Activated CD4-positive, alpha-beta memory T cell treated with anti-CD3 and anti-CD28 coated beads for 36 hours (primary cell): ENCODE results near the gene NLRP13. TPM values are rescaled to one million over a fixed set of nuclear protein-coding genes. Genes with fewer than 3 reads are reported as not detected.
"Not testable (repeated sequence)": the region's sequence is repeated elsewhere in the genome, so short reads cannot be mapped to it uniquely, and the experiment has no call there.

Source experiments
- CTCF ChIA-PET: fragments of 350-600 bp; sonication (Branson Sonifier 250); formaldehyde crosslinking; loops from one replicate; lab custom pipeline; 2021; ENCODE audit warnings: antibody characterized with exemption, inconsistent platforms; lab: Charles Lee
- POLR2A ChIA-PET: fragments of 350-600 bp; sonication (Branson Sonifier 250); formaldehyde crosslinking; loops from one replicate; lab custom pipeline; 2021; ENCODE audit warnings: antibody characterized with exemption; lab: Charles Lee
- DNase-seq: peaks from one replicate; pipeline ENCODE4 v3.0.0-alpha.2; 2020
- H3K27ac Mint-ChIP-seq: one replicate; pipeline ENCODE4 v1.8.0; 2021; ENCODE audit warnings: mixed read lengths
- H3K27me3 Mint-ChIP-seq: one replicate; pipeline ENCODE4 v1.8.0; 2021; ENCODE audit warnings: mixed read lengths
- H3K36me3 Mint-ChIP-seq: one replicate; pipeline ENCODE4 v1.8.0; 2021; ENCODE audit warnings: mixed read lengths
- H3K4me1 Mint-ChIP-seq: one replicate; pipeline ENCODE4 v1.8.0; 2021; ENCODE audit warnings: low read depth, mixed read lengths
- H3K4me3 Mint-ChIP-seq: one replicate; pipeline ENCODE4 v1.8.0; 2021; ENCODE audit warnings: mild to moderate bottlenecking, mixed read lengths
- H3K9me3 Mint-ChIP-seq: one replicate; pipeline ENCODE4 v1.8.0; 2021; ENCODE audit warnings: mixed read lengths
- intact Hi-C: fragments of 100-400 bp; cut with micrococcal nuclease; formaldehyde crosslinking; loops from one replicate; pipeline ENCODE4 v1.15.1; 2023
- total RNA-seq, 2 experiments: library from RNA; stranded (reverse); gene quantifications; one replicate each; pipeline ENCODE4 v1.2.3, GENCODE V29; 2021

The NLRP13 gene
- total RNA-seq, 2 experiments from 2014 or later, result not detected

GRCh38 chr19:55935206-55935605 is 3.1 kb upstream of the NLRP13 start:
- Mint-ChIP-seq H3K4me1 (no peaks in the 10 kb centered on the region), H3K27me3 (no peaks in the 10 kb centered on the region), H3K9me3 (peaks cover 3% of the 10 kb centered on the region), H3K36me3 (no peaks in the 10 kb centered on the region), H3K4me3 (no peak overlapping the region), H3K27ac (no peak overlapping the region)
- CTCF ChIA-PET, result no interaction called here
- intact Hi-C loops, result loop anchor here (10.0 kb wide), 1 partner anchor 940 kb away; no protein-coding TSS in a partner anchor
- DNase-seq, result no peak
- POLR2A ChIA-PET, result no interaction called here

GRCh38 chr19:55930996-55931515 is 1.1 kb downstream of the NLRP13 start:
- intact Hi-C loops, result loop anchor here (10.0 kb wide), 1 partner anchor 936 kb away; no protein-coding TSS in a partner anchor
- Mint-ChIP-seq H3K27me3 (no peaks in the 10 kb centered on the region), H3K36me3 (no peaks in the 10 kb centered on the region), H3K4me3 (no peak overlapping the region), H3K27ac (no peak overlapping the region), H3K9me3 (no peaks in the 10 kb centered on the region), H3K4me1 (no peaks in the 10 kb centered on the region)
- ChIA-PET CTCF (no interaction called here), POLR2A (no interaction called here)
- DNase-seq, result no peak

GRCh38 chr19:55929258-55929657 is 2.9 kb downstream of the NLRP13 start:
- intact Hi-C loops, H3K36me3 Mint-ChIP-seq, CTCF ChIA-PET, H3K27me3 Mint-ChIP-seq, H3K27ac Mint-ChIP-seq, POLR2A ChIA-PET, H3K9me3 Mint-ChIP-seq, H3K4me3 Mint-ChIP-seq, DNase-seq, H3K4me1 Mint-ChIP-seq: not testable (repeated sequence)

GRCh38 chr19:55927991-55928390 is 4.1 kb downstream of the NLRP13 start:
- Mint-ChIP-seq H3K27ac (no peak overlapping the region), H3K4me3 (no peak overlapping the region), H3K36me3 (no peaks in the 10 kb centered on the region), H3K4me1 (no peaks in the 10 kb centered on the region), H3K27me3 (no peaks in the 10 kb centered on the region), H3K9me3 (peaks cover 9% of the 10 kb centered on the region)
- intact Hi-C loops, result no loop called here
- no peak for DNase-seq
- POLR2A ChIA-PET, result no interaction called here
- CTCF ChIA-PET, result no interaction called here

GRCh38 chr19:55923556-55923955 is 8.6 kb downstream of the NLRP13 start:
- Mint-ChIP-seq H3K9me3 (peaks cover 30% of the 10 kb centered on the region), H3K27ac (no peak overlapping the region), H3K36me3 (no peaks in the 10 kb centered on the region), H3K4me3 (no peak overlapping the region), H3K27me3 (no peaks in the 10 kb centered on the region), H3K4me1 (no peaks in the 10 kb centered on the region)
- intact Hi-C loops, result no loop called here
- DNase-seq, result no peak
- POLR2A ChIA-PET, result no interaction called here
- CTCF ChIA-PET, result no interaction called here

GRCh38 chr19:55913643-55914268 is 18.4 kb downstream of the NLRP13 start:
- Mint-ChIP-seq H3K4me3 (no peak overlapping the region), H3K9me3 (peaks cover 29% of the 10 kb centered on the region), H3K27me3 (no peaks in the 10 kb centered on the region), H3K36me3 (no peaks in the 10 kb centered on the region), H3K27ac (no peak overlapping the region), H3K4me1 (no peaks in the 10 kb centered on the region)
- CTCF ChIA-PET, result interaction anchor here (1.0 to 1.5 kb wide), 2 partner anchors 36 to 111 kb away, joined by 3 to 4 read pairs; no protein-coding TSS in a partner anchor
- POLR2A ChIA-PET, result no interaction called here
- DNase-seq, result no peak
- intact Hi-C loops, result no loop called here

- H3K4me3 Mint-ChIP-seq, result no peak overlapping the region
- intact Hi-C loops, result no loop called here
- H3K9me3 Mint-ChIP-seq, result peaks cover 24% of the 10 kb centered on the region
- DNase-seq, result no peak
- H3K27ac Mint-ChIP-seq, result no peak overlapping the region
- ChIA-PET POLR2A (no interaction called here), CTCF (no interaction called here)
- no peaks in the 10 kb centered on the region for H3K36me3 Mint-ChIP-seq
- H3K4me1 Mint-ChIP-seq, result no peaks in the 10 kb centered on the region
- H3K27me3 Mint-ChIP-seq, result no peaks in the 10 kb centered on the region
Measured at GRCh38 chr19:55912916-55913315, 19.2 kb downstream of the NLRP13 start.

- ChIA-PET CTCF (no interaction called here), POLR2A (no interaction called here)
- Mint-ChIP-seq H3K36me3 (no peaks in the 10 kb centered on the region), H3K9me3 (peaks cover 9% of the 10 kb centered on the region), H3K4me3 (no peak overlapping the region), H3K27me3 (peaks cover 3% of the 10 kb centered on the region), H3K27ac (no peak overlapping the region), H3K4me1 (no peaks in the 10 kb centered on the region)
- intact Hi-C loops, result no loop called here
- no peak for DNase-seq
Measured at GRCh38 chr19:55909801-55910200, 22.3 kb downstream of the NLRP13 start.

- intact Hi-C loops, result no loop called here
- no peaks in the 10 kb centered on the region for H3K36me3 Mint-ChIP-seq
- no peak for DNase-seq
- no peak overlapping the region for H3K27ac Mint-ChIP-seq
- H3K9me3 Mint-ChIP-seq, result peaks cover 3% of the 10 kb centered on the region
- CTCF ChIA-PET, result no interaction called here
- no peak overlapping the region for H3K4me3 Mint-ChIP-seq
- POLR2A ChIA-PET, result no interaction called here
- H3K4me1 Mint-ChIP-seq, result no peaks in the 10 kb centered on the region
- H3K27me3 Mint-ChIP-seq, result peaks cover 3% of the 10 kb centered on the region
Measured at GRCh38 chr19:55907746-55908145, 24.4 kb downstream of the NLRP13 start.

GRCh38 chr19:55907286-55907685 is 24.9 kb downstream of the NLRP13 start:
- no peak overlapping the region for H3K4me3 Mint-ChIP-seq
- H3K27me3 Mint-ChIP-seq, result peaks cover 3% of the 10 kb centered on the region
- ChIA-PET CTCF (no interaction called here), POLR2A (no interaction called here)
- intact Hi-C loops, result no loop called here
- no peaks in the 10 kb centered on the region for H3K36me3 Mint-ChIP-seq
- H3K9me3 Mint-ChIP-seq, result peaks cover 3% of the 10 kb centered on the region
- DNase-seq, result no peak
- no peak overlapping the region for H3K27ac Mint-ChIP-seq
- H3K4me1 Mint-ChIP-seq, result no peaks in the 10 kb centered on the region

GRCh38 chr19:55902080-55902751 is 29.9 kb downstream of the NLRP13 start:
- intact Hi-C loops, result no loop called here
- Mint-ChIP-seq H3K27ac (no peak overlapping the region), H3K36me3 (no peaks in the 10 kb centered on the region), H3K27me3 (peaks cover 1% of the 10 kb centered on the region), H3K4me3 (no peak overlapping the region), H3K4me1 (no peaks in the 10 kb centered on the region), H3K9me3 (peaks cover 3% of the 10 kb centered on the region)
- DNase-seq, result no peak
- CTCF ChIA-PET, result no interaction called here
- POLR2A ChIA-PET, result no interaction called here

GRCh38 chr19:55901369-55902079 is 30.6 kb downstream of the NLRP13 start:
- Mint-ChIP-seq H3K9me3 (peaks cover 8% of the 10 kb centered on the region), H3K4me1 (no peaks in the 10 kb centered on the region), H3K27ac (no peak overlapping the region), H3K27me3 (peaks cover 1% of the 10 kb centered on the region), H3K36me3 (no peaks in the 10 kb centered on the region), H3K4me3 (no peak overlapping the region)
- intact Hi-C loops, result no loop called here
- POLR2A ChIA-PET, result no interaction called here
- CTCF ChIA-PET, result no interaction called here
- DNase-seq, result no peak
